ENCODE measurements around the gene MLC1.

MLC1 gene

GRCh38 chr22:50085211-50085972, at the start of gene MLC1:
TSS of gene MLC1 (minus strand) at chr22:50085426. CDS start at chr22:50084902, 524 bp downstream.
- peak in 2 of 10 donors; percentile 69 to 77 for DNase-seq
- intact Hi-C loops (cut with DNase I) = no loop called here

GRCh38 chr22:50134481-50134880, 49.3 kb upstream of the MLC1 start:
- intact Hi-C loops (cut with DNase I) = no loop called here
- DNase-seq = peak in 1 of 10 donors; percentile 16

GRCh38 chr22:50131894-50132293, 46.7 kb upstream of the MLC1 start:
- intact Hi-C loops (cut with DNase I) = no loop called here
- DNase-seq = no peak

- intact Hi-C loops (cut with DNase I) = no loop called here
- DNase-seq = no peak
These were observed 44.0 kb upstream of the MLC1 start for GRCh38 chr22:50129121-50129736.

GRCh38 chr22:50125029-50125428, 39.8 kb upstream of the MLC1 start:
- DNase-seq = no peak
- intact Hi-C loops (cut with DNase I) = no loop called here

- no peak for DNase-seq
- intact Hi-C loops (cut with DNase I) = no loop called here
These were observed 37.9 kb upstream of the MLC1 start for GRCh38 chr22:50123119-50123518.

GRCh38 chr22:50121202-50121740, 36.0 kb upstream of the MLC1 start:
- intact Hi-C loops (cut with DNase I) = no loop called here

GRCh38 chr22:50119768-50120251, 34.6 kb upstream of the MLC1 start:
- DNase-seq = no peak
- intact Hi-C loops (cut with DNase I) = no loop called here

More at GRCh38 chr22:50121202-50121740, 36.0 kb upstream of the MLC1 start:
- no peak for DNase-seq

GRCh38 chr22:50119169-50119767, 34.0 kb upstream of the MLC1 start:
- intact Hi-C loops (cut with DNase I) = no loop called here
- no peak for DNase-seq

GRCh38 chr22:50118557-50119168, 33.4 kb upstream of the MLC1 start:
- intact Hi-C loops (cut with DNase I) = no loop called here
- DNase-seq = no peak

- DNase-seq = no peak
- intact Hi-C loops (cut with DNase I) = no loop called here
These were observed 32.9 kb upstream of the MLC1 start for GRCh38 chr22:50118129-50118528.

GRCh38 chr22:50117168-50117762, 32.0 kb upstream of the MLC1 start:
- no peak for DNase-seq

GRCh38 chr22:50115693-50116092, 30.5 kb upstream of the MLC1 start:
- intact Hi-C loops (cut with DNase I) = no loop called here
- peak in 1 of 10 donors; percentile 76 for DNase-seq

More at GRCh38 chr22:50117168-50117762, 32.0 kb upstream of the MLC1 start:
- intact Hi-C loops (cut with DNase I) = no loop called here

- intact Hi-C loops (cut with DNase I) = no loop called here
- no peak for DNase-seq
These were observed 29.2 kb upstream of the MLC1 start for GRCh38 chr22:50114221-50115021.

- DNase-seq = peak in 1 of 10 donors; percentile 74
- intact Hi-C loops (cut with DNase I) = no loop called here
These were observed 27.2 kb upstream of the MLC1 start for GRCh38 chr22:50112151-50113118.

GRCh38 chr22:50111056-50111455, 25.8 kb upstream of the MLC1 start:
- intact Hi-C loops (cut with DNase I) = no loop called here
- DNase-seq = no peak

- intact Hi-C loops (cut with DNase I) = no loop called here
- peak in 1 of 10 donors; percentile 32 for DNase-seq
These were observed 22.3 kb upstream of the MLC1 start for GRCh38 chr22:50107529-50107928.

All from posterior cingulate gyrus (tissue), 11 donors.